Osteoblast (primary cell): Measurements from ENCODE around the gene BCL2L13. TPM values are rescaled to one million over a fixed set of nuclear protein-coding genes. Genes with fewer than 3 reads are reported as not detected.
"Not testable (repeated sequence)": the region's sequence is repeated elsewhere in the genome, so short reads cannot be mapped to it uniquely, and the experiment has no call there.

Experiments
- DNase-seq: peaks from one replicate; pipeline ENCODE4 v3.0.0; 2011; ENCODE audit warnings: low spot score, mixed read lengths; ENCODE audit not compliant: insufficient read length; ENCODE audit errors: missing footprints
- H2AFZ ChIP-seq: 2 replicates; pipeline ENCODE4 v1.6.0; 2011; ENCODE audit warnings: mild to moderate bottlenecking, low read length
- H3K27ac ChIP-seq: 2 replicates; pipeline ENCODE4 v1.5.1; 2011; ENCODE audit warnings: mild to moderate bottlenecking, low read depth, low read length, moderate library complexity
- H3K27me3 ChIP-seq: 2 replicates; pipeline ENCODE4 v1.6.0; 2012; ENCODE audit warnings: mild to moderate bottlenecking, control low read depth, inconsistent platforms, low read length, moderate library complexity; ENCODE audit not compliant: insufficient read depth
- H3K36me3 ChIP-seq: 2 replicates; pipeline ENCODE4 v1.5.1; 2011; ENCODE audit warnings: mild to moderate bottlenecking, low read length, control low read depth, moderate library complexity; ENCODE audit not compliant: insufficient read depth
- H3K4me1 ChIP-seq: 2 replicates; pipeline ENCODE4 v1.5.1; 2011; ENCODE audit warnings: mild to moderate bottlenecking, low read length, control low read depth, moderate library complexity; ENCODE audit not compliant: insufficient read depth
- H3K4me2 ChIP-seq: 2 replicates; pipeline ENCODE4 v1.6.0; 2011; ENCODE audit warnings: mild to moderate bottlenecking, low read length; ENCODE audit not compliant: insufficient read depth
- H3K4me3 ChIP-seq: fragments of 200-600 bp; sonication (generic); 3 replicates; pipeline ENCODE4 v1.5.1; 2012; ENCODE audit warnings: mild to moderate bottlenecking, low read length, inconsistent platforms; ENCODE audit not compliant: insufficient read depth
- H3K79me2 ChIP-seq: 2 replicates; pipeline ENCODE4 v1.6.0; 2012; ENCODE audit warnings: mild to moderate bottlenecking, low read length, control low read depth, inconsistent platforms; ENCODE audit not compliant: insufficient read depth
- H3K9me3 ChIP-seq: 2 replicates; pipeline ENCODE4 v1.5.1; 2011; ENCODE audit warnings: low read depth, low read length, control low read depth
- H4K20me1 ChIP-seq: 2 replicates; pipeline ENCODE4 v1.6.0; 2012; ENCODE audit warnings: mild to moderate bottlenecking, low read length, control low read depth; ENCODE audit not compliant: insufficient read depth
- CTCF ChIP-seq: IDR thresholded peaks from 2 replicates; pipeline ENCODE4 v1.5.1; 2011; ENCODE audit warnings: mild to moderate bottlenecking, low read depth, low read length, moderate library complexity; ENCODE audit errors: extremely low read depth
- total RNA-seq: library from RNA; depleted of rRNA; stranded (reverse); fragments of >200 nt; gene quantifications from 2 replicates; pipeline ENCODE4 v1.2.3, GENCODE V29; 2012

BCL2L13 gene
- total RNA-seq, 1 donor, result 86.5 TPM

- Histone ChIP-seq H3K79me2 (peaks cover 18% of the 10 kb centered on the region), H3K4me1 (peaks cover 5% of the 10 kb centered on the region), H3K27me3 (no peaks in the 10 kb centered on the region), H3K27ac (no peak overlapping the region), H3K36me3 (peaks cover 5% of the 10 kb centered on the region), H3K4me2 (no peak overlapping the region), H2AFZ (no peak overlapping the region), H3K9me3 (no peaks in the 10 kb centered on the region), H4K20me1 (no peaks in the 10 kb centered on the region), H3K4me3 (no peak overlapping the region)
- no peak for TF ChIP-seq CTCF
- no peak for DNase-seq
Measured at GRCh38 chr22:17695986-17696385, 57.4 kb downstream of the BCL2L13 start.

- not testable (repeated sequence) for H3K9me3 ChIP-seq, H3K4me1 ChIP-seq, H2AFZ ChIP-seq, H3K27me3 ChIP-seq, H3K4me3 ChIP-seq, H3K27ac ChIP-seq, DNase-seq, H3K36me3 ChIP-seq, H4K20me1 ChIP-seq, H3K4me2 ChIP-seq
- peaks cover 18% of the 10 kb centered on the region for H3K79me2 ChIP-seq
Measured at GRCh38 chr22:17697196-17697595, 58.6 kb downstream of the BCL2L13 start.

GRCh38 chr22:17698276-17698675 is 59.7 kb downstream of the BCL2L13 start:
- H3K27ac ChIP-seq, H4K20me1 ChIP-seq, H3K4me3 ChIP-seq, H3K36me3 ChIP-seq, H3K27me3 ChIP-seq, DNase-seq, H3K4me1 ChIP-seq, H2AFZ ChIP-seq, H3K4me2 ChIP-seq, H3K9me3 ChIP-seq: not testable (repeated sequence)
- peaks cover 18% of the 10 kb centered on the region for H3K79me2 ChIP-seq

GRCh38 chr22:17698948-17699347 is 60.4 kb downstream of the BCL2L13 start:
- TF ChIP-seq CTCF, result no peak
- Histone ChIP-seq H3K27ac (no peak overlapping the region), H2AFZ (no peak overlapping the region), H3K36me3 (peaks cover 5% of the 10 kb centered on the region), H3K9me3 (no peaks in the 10 kb centered on the region), H3K4me3 (no peak overlapping the region), H3K79me2 (peaks cover 18% of the 10 kb centered on the region), H4K20me1 (no peaks in the 10 kb centered on the region), H3K4me2 (no peak overlapping the region), H3K4me1 (peaks cover 5% of the 10 kb centered on the region), H3K27me3 (no peaks in the 10 kb centered on the region)
- DNase-seq, result no peak

GRCh38 chr22:17699696-17700340 is 61.3 kb downstream of the BCL2L13 start:
- Histone ChIP-seq H4K20me1 (no peaks in the 10 kb centered on the region), H3K9me3 (no peaks in the 10 kb centered on the region), H2AFZ (no peak overlapping the region), H3K4me2 (no peak overlapping the region), H3K36me3 (peaks cover 5% of the 10 kb centered on the region), H3K27ac (no peak overlapping the region), H3K79me2 (peaks cover 13% of the 10 kb centered on the region), H3K4me1 (peaks cover 5% of the 10 kb centered on the region), H3K27me3 (no peaks in the 10 kb centered on the region), H3K4me3 (no peak overlapping the region)
- no peak for TF ChIP-seq CTCF
- no peak for DNase-seq
